CD4-positive, alpha-beta T cell treated with Interferon gamma for 1 hour (primary cell): ENCODE results near the gene FANCI.

Experiments
- DNase-seq: peaks from one replicate; pipeline ENCODE4 v3.0.0-alpha.2; 2020

Gene FANCI

GRCh38 chr15:89334510-89335297, 90.9 kb downstream of the FANCI start, which contains the start of gene POLG:
TSS of gene POLG (minus strand) at chr15:89334824. CDS start at chr15:89333754, 1,070 bp downstream.
- peak; percentile 99 for DNase-seq

DNA sequence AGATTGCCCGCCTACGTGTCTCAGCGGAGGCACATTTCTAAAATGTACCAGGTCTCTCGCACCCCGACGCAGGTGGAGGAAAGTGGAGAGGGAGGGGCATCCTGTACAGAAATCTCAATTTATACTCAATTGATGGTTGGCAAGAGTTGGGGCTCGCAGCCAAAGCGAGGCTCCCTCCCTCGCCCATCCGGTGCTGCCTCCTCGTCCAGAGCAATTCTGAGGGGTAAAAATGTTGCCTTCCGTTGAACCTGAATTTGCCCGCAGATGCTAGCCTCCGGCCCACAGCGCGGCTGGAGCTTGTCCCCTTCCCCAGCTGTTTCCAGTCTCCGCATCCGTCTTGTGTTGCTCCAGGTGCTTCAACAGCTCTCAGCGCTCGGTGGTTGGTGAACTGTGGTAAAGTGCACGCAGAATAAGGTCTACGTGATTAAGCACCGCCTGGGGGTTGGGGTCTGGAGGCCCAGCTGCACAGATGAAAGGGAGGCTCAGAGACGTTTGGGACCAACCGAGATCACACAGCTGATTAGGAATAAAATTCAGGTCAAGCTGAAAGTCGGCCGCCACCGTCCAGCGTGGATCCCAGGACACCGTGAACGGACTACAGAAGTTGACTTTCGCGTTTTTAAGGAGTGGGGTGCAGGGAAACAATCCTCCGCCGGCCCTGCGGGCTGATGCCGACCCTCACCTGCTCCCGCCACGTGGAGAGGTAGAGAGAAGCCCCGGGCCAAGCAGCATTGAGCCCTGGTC, 91.7 kb downstream of the FANCI start:
- peak; percentile 23 for DNase-seq

DNA sequence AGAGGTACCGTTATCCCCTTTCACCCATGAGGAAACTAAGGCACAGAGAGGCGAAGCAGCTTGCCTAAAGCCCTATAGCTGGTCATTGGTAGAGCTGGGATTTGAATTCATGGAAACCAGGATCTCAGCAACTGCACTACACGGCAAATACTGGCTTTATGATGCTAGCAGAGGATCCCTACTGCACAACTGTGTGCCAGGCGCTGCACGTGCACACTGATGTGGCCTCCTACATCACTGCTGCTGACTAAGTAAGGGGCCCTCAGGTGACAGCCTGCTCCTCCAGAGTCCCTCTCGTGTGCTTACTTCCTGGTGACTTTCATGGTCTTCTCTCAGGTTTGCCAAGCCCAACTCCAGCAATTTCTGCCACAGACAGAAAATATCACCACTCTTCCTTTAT, 94.3 kb downstream of the FANCI start:
- DNase-seq = no peak

DNA sequence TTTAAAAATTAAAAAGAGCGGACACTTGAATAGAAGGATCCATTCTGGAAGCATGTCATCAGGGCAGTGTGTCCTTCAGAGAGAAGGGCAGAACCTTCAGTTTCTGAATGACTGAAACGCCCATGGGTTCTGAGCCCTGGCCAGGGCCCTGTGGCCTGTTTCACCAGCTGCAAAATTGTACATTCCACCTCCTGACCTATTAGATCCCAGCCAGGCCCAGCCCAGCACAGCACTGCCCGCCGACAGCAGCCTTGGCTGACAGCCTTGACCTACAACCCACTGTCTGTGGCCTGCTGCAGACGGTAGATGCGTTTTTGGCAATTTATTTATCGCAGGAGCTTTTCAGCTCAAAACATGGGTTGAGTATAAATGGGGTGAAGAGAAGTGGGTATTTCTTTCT, 96.8 kb downstream of the FANCI start:
- DNase-seq = no peak

DNA sequence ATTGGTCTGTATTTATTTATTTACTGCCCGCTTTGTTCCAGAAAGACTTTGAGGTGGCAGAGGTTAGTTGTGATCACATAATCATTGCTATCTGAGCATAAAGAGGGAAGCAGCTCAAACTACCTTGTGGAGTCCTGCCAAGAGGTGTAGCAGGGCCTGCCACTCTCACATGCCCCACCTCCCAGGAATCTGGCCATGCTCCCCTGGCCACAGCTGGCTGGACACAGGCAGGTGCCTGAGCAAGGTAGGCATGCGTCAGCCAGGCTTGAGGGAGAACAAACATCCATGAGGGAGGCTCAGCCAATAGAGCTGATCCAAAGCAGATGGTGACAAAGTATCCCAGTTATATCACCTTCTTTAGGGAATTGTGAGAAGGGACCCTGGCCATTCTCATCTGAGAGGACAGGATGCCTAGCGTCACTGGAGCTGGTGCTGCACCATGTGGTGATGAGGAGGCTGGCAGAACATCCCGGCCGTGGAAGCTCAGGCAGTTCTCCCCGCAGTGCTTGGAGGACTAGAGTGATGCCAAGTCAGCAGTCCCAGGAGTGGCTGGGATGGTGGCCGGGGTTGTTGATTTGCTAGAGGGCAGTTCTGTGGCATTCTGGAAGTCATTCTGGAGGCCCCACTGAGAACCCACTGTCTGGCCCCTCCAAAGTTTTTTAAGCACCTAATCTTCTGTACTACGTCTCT, 97.7 kb downstream of the FANCI start:
- no peak for DNase-seq

DNA sequence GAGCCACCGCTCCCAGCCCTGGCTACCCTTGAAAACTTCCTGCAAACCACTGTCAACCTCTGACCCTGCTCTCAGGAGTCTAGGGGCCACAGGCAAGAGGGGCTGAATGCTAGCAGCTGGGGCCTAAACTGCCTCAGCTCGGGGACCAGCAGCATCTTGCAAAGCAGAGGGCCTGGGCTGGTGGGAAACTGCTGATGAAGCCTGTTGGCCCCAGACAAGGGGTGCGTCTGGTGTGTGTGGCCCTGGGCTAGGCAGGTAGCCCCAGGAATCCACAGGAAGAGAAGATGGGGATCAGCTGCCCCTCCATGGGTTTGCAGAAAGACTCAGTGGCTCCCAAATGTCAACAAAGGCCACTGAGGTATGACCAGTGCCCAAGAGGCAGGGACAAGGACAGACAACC, 99.1 kb downstream of the FANCI start:
- no peak for DNase-seq

DNA sequence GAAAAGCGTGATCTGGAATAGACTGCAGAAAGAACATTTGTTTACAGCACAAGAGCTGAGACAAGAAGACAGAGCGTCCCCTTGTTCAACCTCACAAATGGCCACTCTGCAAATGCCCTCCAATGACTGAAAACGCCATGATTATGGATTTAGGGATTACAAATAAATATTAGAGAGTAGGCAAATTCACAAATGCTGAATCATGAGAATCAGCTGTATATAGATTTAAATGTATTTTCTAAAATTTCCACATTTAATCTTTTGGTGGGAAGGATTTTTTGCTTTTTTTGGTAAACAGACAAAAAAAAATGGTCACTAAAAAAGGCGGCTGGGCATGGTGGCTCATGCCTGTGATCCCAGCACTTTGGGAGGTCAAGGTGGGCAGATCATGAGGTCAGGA, 101.5 kb downstream of the FANCI start:
- DNase-seq = no peak

GRCh38 chr15:89346516-89347231, 102.9 kb downstream of the FANCI start:
- DNase-seq = no peak

DNA sequence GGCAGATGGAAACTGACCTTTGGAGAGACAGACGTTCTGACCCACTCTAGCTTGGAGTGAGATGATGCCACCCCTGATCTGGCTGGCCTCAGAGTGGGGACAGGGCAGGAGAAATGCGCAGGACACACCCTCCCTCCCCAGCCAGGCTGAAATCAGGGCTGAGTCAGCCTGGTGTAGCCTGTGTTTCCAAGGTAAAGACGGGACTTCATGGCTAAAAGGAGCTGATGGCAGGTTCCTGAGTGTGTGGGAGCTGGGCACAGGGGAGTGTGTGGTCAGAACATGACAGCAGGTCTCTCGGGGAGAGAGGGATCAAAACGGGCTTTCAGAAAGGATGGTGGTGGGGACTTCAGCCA, 105.4 kb downstream of the FANCI start:
- DNase-seq = no peak

DNA sequence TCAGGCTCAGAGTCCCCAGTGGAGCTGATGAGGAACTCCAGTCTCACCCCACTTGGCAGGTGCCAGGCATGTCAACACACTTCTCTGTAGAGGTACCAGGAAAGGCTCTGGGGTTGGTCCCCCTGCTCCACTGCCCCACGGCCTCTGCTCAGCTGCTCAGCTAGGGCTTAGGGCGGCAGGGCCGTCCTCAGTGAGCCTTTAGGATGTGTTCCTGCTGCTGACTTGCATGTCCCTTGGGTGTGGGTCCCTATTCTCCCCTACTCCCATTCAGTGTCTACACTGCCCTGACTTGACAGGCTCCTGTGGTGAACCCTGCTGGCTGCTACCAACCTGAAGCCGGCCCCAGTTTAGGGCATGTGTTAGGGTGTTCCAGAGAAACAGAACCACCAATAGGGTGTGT, 108.7 kb downstream of the FANCI start:
- DNase-seq = no peak

DNA sequence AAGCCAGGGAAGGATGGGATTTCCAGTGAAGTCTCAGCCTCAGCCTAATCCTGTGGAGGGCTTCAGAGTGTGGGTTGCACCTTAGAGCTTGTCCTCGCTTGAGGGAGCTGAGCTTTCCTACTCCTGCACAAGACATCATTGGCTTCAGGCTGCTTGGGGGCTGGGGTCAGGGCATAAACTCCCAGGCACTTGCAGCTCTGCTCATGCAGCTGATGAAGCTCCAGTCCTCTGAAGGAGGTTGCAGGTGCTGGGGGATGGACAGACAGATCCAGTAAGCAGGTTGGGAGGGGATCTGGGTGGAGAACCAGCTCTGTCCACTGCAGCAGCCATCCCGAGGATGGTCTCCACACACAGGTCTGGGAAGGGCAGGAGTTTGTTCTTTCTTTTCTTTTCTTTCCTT, 110.2 kb downstream of the FANCI start:
- no peak for DNase-seq

- DNase-seq = no peak
These were observed 113.0 kb downstream of the FANCI start for GRCh38 chr15:89356634-89357298.

DNA sequence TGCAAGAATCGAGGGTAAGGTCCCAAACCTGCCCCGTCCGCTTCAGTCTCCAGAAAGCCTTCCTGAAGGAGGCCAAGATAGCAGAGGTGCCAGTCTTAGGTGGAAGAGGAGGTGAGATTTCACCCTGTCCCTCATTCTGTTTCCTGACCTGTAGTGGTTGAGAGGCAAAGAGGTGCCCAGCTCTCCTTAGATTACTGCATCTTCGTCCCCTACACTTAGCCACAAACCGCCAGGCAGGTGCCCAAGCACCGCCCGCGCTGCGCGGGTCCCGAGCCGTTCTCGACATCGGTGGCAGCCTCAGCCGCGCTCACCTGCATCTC, 114.6 kb downstream of the FANCI start:
- no peak for DNase-seq

DNA sequence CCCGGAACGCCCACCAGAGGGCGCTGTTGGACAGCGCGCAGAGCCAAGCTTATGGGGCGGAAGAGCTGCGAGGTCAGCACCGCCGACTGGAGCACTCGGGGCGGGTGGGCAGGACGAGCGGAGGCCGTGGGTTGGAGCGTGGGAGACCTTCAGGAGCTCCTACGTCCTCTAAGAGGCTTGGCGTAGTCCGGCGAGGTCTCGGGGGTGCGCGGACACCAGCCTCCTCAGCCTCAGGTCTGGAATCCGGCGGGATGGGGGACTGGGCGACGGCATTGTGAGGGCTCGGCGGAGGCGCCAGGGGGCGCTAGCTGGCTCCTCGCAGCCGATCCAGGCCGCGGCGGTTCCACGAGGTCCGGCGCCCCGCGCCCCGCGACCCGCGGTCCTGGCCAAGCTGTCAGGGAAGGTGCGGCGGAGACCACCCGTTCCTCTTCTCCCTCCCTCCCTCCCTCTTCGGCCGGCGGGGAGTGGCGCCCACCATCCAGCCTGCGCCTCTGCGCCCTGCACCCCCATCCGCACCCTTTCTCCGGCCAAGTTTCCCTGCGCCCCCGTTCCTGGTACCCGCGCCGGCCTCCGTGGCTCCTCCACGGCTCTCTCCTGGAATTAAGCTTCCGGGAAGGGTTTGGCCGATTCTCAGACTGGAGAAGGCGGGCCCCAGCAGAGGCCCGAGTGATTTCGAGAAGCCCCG, 115.1 kb downstream of the FANCI start:
- DNase-seq = peak; percentile 80

DNA sequence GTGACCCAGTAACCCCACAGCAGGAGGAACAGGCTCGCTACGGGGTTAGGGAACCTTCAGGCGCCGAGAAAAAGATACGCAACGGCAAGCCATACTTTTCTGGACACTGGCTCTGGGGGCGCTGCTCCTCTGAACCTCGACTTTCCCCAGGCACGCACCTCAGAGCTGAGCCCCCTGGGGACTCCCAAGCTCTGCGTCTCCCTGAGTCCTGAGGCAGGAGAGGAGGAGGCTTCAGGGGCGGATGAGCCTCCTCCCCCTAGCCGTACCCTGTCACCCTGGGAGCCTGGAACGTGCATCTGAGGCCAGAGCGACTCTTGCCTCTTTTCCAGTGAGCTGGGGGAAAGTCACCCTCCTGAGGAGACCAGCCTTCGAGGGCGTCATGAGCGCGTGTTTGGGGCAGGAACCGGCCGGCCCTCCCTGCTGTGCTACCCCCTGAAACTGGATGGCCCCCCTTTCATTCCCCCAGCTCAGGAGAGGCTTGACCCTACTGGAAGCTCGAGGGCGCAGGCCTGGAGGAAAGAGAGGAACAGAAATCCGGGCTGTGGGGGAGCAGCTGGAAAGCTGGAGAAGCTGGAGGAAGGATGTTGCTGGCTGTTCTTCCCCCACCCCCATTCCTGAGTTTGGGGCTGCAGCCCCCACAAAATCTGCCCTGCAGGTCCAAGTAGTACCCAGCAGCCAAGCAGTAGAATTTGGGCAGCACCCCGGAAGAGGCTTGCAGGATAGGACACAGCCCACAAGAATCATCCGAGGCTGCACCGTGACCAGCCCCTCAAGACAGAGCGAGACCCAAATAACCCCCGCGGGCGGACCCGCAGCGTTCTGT, 115.9 kb downstream of the FANCI start:
- DNase-seq = no peak

DNA sequence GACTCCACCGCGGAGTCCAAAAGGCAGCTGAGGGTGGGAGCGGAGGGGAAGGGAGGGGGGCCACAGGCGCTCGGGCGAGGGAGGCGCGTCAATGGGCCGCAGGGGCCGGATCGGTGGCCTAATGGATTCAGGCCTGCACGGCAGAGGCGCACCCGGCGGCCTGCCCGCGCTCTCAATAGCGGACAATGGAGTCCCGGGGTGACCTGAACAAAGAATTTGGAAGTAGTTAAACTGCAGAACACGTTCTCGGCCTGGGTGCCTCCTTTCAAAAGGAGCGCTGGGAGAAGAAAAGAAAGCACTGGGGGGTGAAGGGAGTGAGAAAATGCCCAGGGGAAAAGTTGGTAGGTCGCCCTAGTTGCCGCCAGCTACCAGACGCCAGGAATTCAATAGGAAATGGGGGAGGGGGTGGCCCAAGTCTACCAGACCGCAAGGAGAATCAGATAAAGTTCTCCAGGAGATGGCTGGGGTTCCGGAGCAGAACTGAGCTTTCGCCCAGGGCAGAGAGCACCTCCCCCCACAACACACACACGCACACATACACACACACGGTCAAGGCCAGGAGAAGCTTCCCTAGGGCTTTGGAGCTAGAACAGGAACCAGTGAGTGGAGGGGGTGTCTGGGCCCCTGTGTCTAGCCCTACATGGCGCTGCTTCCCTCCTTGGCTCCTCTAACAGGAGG, 116.7 kb downstream of the FANCI start:
- DNase-seq = no peak

DNA sequence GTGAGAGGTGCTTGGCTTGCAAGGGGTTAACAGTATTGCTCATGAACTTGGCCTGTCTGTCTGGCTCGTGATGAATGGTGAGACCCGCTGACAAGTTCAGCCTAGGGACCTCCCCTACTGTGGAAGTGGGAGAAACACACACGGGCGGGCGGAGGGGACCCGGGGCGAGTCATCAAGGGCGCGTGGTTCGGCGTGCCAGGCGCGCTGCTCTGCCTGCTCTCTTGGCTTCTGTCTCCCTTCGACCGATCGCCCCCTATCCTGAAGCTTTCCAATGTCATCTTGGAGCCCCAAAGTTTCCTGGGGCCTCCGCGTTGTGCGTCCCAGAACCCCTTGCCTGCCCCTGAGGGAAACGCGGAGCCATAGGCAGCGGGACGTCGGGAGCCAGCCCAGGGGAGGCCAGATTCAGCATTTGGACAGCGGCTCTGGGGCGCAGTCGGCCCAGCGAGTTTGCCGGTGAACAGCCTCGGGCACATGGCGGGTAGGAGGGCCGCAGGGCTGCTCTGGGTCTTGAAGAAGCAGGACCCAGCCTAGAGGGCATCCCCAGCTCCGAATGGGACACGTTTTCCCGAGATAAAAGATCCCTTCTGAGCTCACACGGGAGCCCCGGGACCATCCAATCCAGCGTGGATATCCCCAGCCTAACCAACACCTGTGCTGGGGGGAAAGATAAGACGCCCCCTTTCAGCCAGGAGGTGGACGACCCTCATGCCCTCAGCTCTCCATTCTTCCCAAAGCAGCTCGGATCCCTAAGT, 117.8 kb downstream of the FANCI start:
- peak; percentile 43 for DNase-seq

GRCh38 chr15:89362203-89363101, 118.7 kb downstream of the FANCI start:
- DNase-seq = no peak

DNA sequence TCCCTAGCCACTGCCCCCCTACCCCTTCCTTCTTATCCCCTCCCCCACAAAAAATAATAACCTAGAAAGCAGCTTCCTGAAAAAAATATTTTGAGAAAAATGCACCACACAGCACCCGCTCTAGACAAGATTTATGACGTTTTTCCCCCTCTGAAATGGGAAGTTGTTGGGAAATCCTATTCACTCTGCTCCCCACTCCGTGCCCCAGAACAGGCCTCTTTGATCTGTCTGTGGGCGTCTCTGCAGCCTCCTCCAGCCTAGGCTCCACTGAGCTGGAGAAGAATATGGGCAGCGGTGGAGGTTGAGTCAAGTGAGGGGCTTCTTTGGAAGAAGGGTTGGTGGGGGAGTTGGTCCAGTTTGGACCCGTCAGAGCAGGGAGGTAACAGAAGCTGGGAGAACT, 119.4 kb downstream of the FANCI start:
- DNase-seq = no peak
